NT2/D1 (cell line): ENCODE data around the gene MMP24.

Experiments used
- SUZ12 ChIP-seq: IDR thresholded peaks from 2 replicates; pipeline ENCODE4 v1.6.1; 2011; ENCODE audit not compliant: insufficient read length, insufficient read depth; ENCODE audit errors: extremely low read depth
- YY1 ChIP-seq: IDR thresholded peaks from 2 replicates; pipeline ENCODE4 v1.6.1; 2011; ENCODE audit not compliant: insufficient read length, insufficient read depth
- ZNF274 ChIP-seq: IDR thresholded peaks from 2 replicates; pipeline ENCODE4 v1.6.1; 2011; ENCODE audit warnings: mild to moderate bottlenecking, low read depth, low read length

DNA sequence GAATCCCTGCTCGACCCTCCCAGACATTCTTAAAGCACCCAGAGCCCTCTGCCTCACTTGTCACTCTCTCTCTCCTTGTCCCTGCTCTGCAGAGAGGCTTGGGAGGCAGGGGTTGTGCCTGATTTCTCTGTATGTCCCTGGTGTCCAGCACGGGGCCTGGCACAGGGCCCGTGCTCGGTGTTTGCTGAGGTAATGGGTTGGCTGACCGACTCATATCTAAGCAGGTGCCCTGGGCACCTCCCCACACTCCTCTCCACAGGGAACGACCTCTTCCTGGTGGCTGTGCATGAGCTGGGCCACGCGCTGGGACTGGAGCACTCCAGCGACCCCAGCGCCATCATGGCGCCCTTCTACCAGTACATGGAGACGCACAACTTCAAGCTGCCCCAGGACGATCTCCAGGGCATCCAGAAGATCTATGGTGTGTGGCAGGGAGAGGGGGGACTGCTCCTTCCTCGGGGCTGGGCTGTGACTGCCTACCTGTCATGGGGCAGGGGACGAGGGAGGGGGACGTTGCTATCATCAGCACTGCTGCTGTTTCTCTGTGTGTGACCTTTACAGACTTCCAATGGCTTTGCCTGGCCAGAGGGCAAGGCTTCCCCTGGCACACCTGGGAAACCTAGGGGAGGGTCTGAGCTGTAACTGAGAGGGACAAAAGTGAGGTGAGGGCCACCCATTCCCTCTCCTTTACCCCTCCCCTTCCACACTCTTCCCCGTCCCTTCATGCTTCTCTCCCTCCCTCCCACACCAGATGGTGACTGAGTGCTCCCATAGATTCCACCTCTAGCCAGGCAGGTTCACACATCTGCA lies 37.2 kb downstream of the MMP24 start:
- TF ChIP-seq SUZ12 (no peak), ZNF274 (no peak), YY1 (no peak)
